ENCODE data around the gene PUM2.
A peak's percentile ranks its signal among the peaks of the same experiment; 100 is the strongest.

The PUM2 gene

DNA sequence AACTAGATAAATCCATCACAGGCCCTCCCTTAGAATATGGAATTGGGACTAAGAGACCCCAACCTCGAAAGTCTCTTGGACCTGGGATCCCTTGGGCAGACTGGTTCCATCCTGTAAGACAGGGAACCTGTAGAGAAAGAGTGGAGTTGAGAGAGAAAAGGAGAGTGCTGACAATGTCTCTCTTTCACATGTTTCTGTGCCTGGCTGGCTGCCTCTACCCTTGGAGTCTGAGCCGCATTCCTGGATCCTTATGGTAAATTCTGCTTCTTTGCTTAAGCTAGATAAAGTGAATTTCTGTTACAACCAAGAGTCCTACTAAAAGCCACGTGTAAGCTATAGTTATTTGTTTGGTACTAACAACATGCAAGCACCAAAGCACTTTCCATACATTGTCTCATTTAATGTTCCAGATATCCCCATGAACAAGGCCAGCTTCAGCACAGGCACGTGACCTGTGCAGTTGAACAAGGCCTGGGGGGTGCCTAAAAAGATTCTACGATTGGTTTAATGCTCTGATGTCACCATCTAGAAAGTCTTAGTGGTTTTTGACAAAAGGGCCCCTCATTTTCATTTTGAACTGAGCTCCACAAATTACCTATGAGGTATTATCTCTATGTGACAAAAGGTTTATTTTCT, 2.1 kb upstream of the PUM2 start:
- Histone ChIP-seq H3K4me2 (ENCODE audit: low read length) (no peak overlapping the region), H3K27ac (peak overlapping the region; percentile 91), H3K4me1 (peaks cover 21% of the 10 kb centered on the region), H3K36me3 (ENCODE audit: control insufficient read depth, insufficient read depth, low read length) (no peaks in the 10 kb centered on the region), H2AFZ (peak overlapping the region; percentile 99), H3K79me2 (peaks cover 17% of the 10 kb centered on the region), H3K27me3 (ENCODE audit: control insufficient read depth, insufficient read depth, low read length) (no peaks in the 10 kb centered on the region), H3K9me3 (ENCODE audit: control insufficient read depth, low read length) (no peaks in the 10 kb centered on the region), H3K4me3 (ENCODE audit: low read depth, low read length) (no peak overlapping the region), H3K9ac (no peak overlapping the region)
- TF ChIP-seq, protein P1, sequence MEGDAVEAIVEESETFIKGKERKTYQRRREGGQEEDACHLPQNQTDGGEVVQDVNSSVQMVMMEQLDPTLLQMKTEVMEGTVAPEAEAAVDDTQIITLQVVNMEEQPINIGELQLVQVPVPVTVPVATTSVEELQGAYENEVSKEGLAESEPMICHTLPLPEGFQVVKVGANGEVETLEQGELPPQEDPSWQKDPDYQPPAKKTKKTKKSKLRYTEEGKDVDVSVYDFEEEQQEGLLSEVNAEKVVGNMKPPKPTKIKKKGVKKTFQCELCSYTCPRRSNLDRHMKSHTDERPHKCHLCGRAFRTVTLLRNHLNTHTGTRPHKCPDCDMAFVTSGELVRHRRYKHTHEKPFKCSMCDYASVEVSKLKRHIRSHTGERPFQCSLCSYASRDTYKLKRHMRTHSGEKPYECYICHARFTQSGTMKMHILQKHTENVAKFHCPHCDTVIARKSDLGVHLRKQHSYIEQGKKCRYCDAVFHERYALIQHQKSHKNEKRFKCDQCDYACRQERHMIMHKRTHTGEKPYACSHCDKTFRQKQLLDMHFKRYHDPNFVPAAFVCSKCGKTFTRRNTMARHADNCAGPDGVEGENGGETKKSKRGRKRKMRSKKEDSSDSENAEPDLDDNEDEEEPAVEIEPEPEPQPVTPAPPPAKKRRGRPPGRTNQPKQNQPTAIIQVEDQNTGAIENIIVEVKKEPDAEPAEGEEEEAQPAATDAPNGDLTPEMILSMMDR (IDR thresholded peaks at IDR 0.05), result no peak

DNA sequence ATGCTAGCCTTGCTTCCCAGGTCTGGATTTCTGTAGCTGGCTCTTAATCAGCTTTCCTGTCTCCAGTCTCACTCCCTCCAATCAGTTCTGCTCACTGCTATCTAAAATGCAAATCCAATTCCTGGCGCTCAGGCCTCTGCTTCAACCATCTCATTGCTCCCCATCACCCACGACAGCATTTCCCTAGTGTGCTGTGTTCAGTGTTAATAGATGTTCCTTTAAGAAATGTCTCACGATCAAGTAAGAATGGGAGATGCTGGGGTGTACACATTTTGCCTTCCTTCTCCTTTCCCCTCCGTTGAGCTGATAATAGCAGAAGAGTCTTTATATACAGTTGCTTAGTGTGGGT, 1.6 kb upstream of the PUM2 start:
- Histone ChIP-seq H3K4me3 (ENCODE audit: low read depth, low read length) (no peak overlapping the region), H3K4me2 (ENCODE audit: low read length) (no peak overlapping the region), H3K79me2 (peaks cover 22% of the 10 kb centered on the region), H3K27me3 (ENCODE audit: control insufficient read depth, insufficient read depth, low read length) (no peaks in the 10 kb centered on the region), H3K36me3 (ENCODE audit: control insufficient read depth, insufficient read depth, low read length) (no peaks in the 10 kb centered on the region), H3K9me3 (ENCODE audit: control insufficient read depth, low read length) (no peaks in the 10 kb centered on the region), H3K4me1 (peaks cover 21% of the 10 kb centered on the region), H3K9ac (no peak overlapping the region), H3K27ac (peak overlapping the region; percentile 91), H2AFZ (peak overlapping the region; percentile 99)
- TF ChIP-seq, protein P1 (IDR thresholded peaks at IDR 0.05), result no peak

DNA sequence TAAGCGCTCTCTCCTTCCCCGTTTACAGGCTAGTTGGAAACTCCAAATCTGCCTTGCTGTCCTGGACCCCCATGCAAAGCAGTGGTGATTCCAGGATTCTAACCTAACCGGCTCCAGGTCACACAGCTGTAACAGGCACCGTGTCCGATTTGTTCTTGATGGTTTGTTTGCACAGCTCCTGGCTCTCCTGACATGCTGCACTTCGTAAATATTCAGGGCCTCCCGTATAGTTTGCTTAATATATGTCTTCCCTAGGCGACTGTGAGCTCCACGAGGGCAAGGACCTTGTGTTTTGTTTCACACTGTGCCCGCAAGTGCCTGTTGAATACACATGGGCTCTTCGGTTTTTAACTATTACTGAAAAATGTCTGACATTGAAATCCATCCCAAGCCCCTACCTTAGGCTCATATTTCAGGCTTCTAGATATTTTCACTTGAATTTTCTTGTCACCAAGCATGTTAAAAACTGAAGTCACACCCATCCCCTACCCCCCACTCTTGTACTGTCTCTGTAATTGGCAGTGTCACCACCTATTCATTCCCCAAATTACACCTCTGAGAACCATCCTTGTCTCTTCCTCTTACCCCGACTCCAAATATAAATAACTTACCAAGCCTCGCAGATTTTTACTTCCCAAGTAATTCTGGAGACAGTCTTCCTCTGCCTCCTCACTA, 1.0 kb upstream of the PUM2 start:
- H3K79me2 ChIP-seq, result peaks cover 25% of the 10 kb centered on the region
- TF ChIP-seq, protein P1 (IDR thresholded peaks at IDR 0.05), result no peak
- no peaks in the 10 kb centered on the region for H3K36me3 ChIP-seq (ENCODE audit: control insufficient read depth, insufficient read depth, low read length)
- H3K27ac ChIP-seq, result peak overlapping the region; percentile 91
- peak overlapping the region; percentile 80 for H3K4me2 ChIP-seq (ENCODE audit: low read length)
- no peaks in the 10 kb centered on the region for H3K9me3 ChIP-seq (ENCODE audit: control insufficient read depth, low read length)
- H3K4me1 ChIP-seq, result peaks cover 21% of the 10 kb centered on the region
- H3K9ac ChIP-seq, result peak overlapping the region; percentile 93
- H3K4me3 ChIP-seq (ENCODE audit: low read depth, low read length), result peak overlapping the region; percentile 82
- no peaks in the 10 kb centered on the region for H3K27me3 ChIP-seq (ENCODE audit: control insufficient read depth, insufficient read depth, low read length)
- peak overlapping the region; percentile 99 for H2AFZ ChIP-seq

DNA sequence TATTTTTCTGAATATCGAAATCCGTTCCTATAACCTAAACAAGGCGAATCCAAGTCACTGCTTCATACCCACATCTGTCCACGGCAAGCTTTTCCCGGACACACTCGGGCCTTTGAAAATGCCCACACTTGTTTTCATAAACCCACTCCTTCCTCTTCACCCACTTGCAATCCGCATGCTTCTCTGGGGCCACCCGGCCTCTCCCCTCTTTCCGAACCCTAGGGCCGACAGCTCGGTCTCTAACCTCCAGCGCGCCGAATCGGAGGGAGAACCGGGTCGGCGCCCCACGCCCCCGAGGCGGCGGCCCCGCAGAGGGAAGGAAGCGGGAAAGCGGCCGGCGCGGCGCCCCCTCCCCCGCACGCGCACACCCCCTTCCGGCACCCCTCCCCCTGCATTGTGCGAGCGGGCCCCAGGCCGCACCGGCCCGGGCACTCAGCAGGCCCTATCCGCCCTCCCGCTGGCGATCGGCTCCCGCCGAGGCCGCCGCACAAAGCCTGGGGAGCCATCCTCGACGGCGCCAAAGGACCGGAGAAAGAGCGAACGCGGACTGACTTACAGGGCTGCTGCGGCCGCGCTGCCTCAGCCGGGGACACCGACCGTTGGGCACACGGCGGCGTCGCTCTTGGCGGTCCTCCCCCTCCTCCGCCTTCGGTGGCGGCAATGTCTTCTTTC, 467 bp downstream of the PUM2 start:
- Histone ChIP-seq H3K79me2 (peaks cover 39% of the 10 kb centered on the region), H3K27me3 (ENCODE audit: control insufficient read depth, insufficient read depth, low read length) (no peaks in the 10 kb centered on the region), H3K36me3 (ENCODE audit: control insufficient read depth, insufficient read depth, low read length) (no peaks in the 10 kb centered on the region), H3K4me2 (ENCODE audit: low read length) (peak overlapping the region; percentile 68), H3K27ac (peak overlapping the region; percentile 87), H2AFZ (peak overlapping the region; percentile 79), H3K9me3 (ENCODE audit: control insufficient read depth, low read length) (no peaks in the 10 kb centered on the region), H3K4me3 (ENCODE audit: low read depth, low read length) (peak overlapping the region; percentile 76), H3K9ac (peak overlapping the region; percentile 55), H3K4me1 (peaks cover 21% of the 10 kb centered on the region)
- TF ChIP-seq, protein P1 (IDR thresholded peaks at IDR 0.05), result no peak
